ENCODE results near the gene UBAC1. TPM values are rescaled to one million over a fixed set of nuclear protein-coding genes. Genes with fewer than 3 reads are reported as not detected.

Gene UBAC1
- total RNA-seq, 4 donors from 2014 or later: 52.9 to 76.3 (median 63.5) TPM

- WGBS, 2 donors (ENCODE audit: low coverage in 1 of 2): no CpG with 5 or more reads among the region's 33 CpGs
Measured at GRCh38 chr9:135930446-135931345, 30.5 kb downstream of the UBAC1 start.

GRCh38 chr9:135929656-135930445 is 31.3 kb downstream of the UBAC1 start:
- TF ChIP-seq POLR2AphosphoS5 (IDR thresholded peaks at IDR 0.05) (no peak), POLR2A (IDR thresholded peaks at IDR 0.05) (no peak), EP300 (IDR thresholded peaks at IDR 0.05) (no peak), CTCF (IDR thresholded peaks at IDR 0.05) (no peak)
- WGBS, 2 donors (ENCODE audit: low coverage in 1 of 2): no CpG with 5 or more reads among the region's 21 CpGs
- peaks cover 0 to 85% of the 10 kb centered on the region in 2 donors for H3K36me3 ChIP-seq
- ATAC-seq: no peak
- no peak overlapping the region for H3K27ac ChIP-seq
- H3K4me3 ChIP-seq: no peak overlapping the region
- no peaks in the 10 kb centered on the region for H3K9me3 ChIP-seq
- H3K4me1 ChIP-seq: peaks cover 0 to 7% (median 0%) of the 10 kb centered on the region in 3 donors
- no peaks in the 10 kb centered on the region for H3K27me3 ChIP-seq

More at GRCh38 chr9:135930446-135931345, 30.5 kb downstream of the UBAC1 start:
- H3K9me3 ChIP-seq: no peaks in the 10 kb centered on the region
- peaks cover 0 to 7% (median 0%) of the 10 kb centered on the region in 3 donors for H3K4me1 ChIP-seq
- no peak for TF ChIP-seq CTCF (IDR thresholded peaks at IDR 0.05)
- TF ChIP-seq EP300 (IDR thresholded peaks at IDR 0.05): no peak
- no peak for TF ChIP-seq POLR2A (IDR thresholded peaks at IDR 0.05)
- H3K27ac ChIP-seq: no peak overlapping the region
- H3K4me3 ChIP-seq: no peak overlapping the region
- ATAC-seq: no peak
- H3K27me3 ChIP-seq: no peaks in the 10 kb centered on the region
- peaks cover 0 to 85% of the 10 kb centered on the region in 2 donors for H3K36me3 ChIP-seq

- Histone ChIP-seq H3K9me3 (no peaks in the 10 kb centered on the region), H3K36me3 (peaks cover 0 to 82% of the 10 kb centered on the region in 2 donors), H3K27me3 (no peaks in the 10 kb centered on the region), H3K4me3 (no peak overlapping the region), H3K27ac (no peak overlapping the region), H3K4me1 (peaks cover 0 to 7% (median 0%) of the 10 kb centered on the region in 3 donors)
- WGBS, 2 donors (ENCODE audit: low coverage in 1 of 2): no CpG with 5 or more reads among the region's 27 CpGs
- no peak for ATAC-seq
- TF ChIP-seq CTCF (IDR thresholded peaks at IDR 0.05): no peak
- no peak for TF ChIP-seq POLR2A (IDR thresholded peaks at IDR 0.05)
- TF ChIP-seq EP300 (IDR thresholded peaks at IDR 0.05): no peak
- TF ChIP-seq POLR2AphosphoS5 (IDR thresholded peaks at IDR 0.05): no peak
Measured at GRCh38 chr9:135928731-135929655, 32.2 kb downstream of the UBAC1 start.

- ATAC-seq: no peak
Measured at GRCh38 chr9:135928074-135928730, 33.0 kb downstream of the UBAC1 start.

More at GRCh38 chr9:135928074-135928730, 33.0 kb downstream of the UBAC1 start:
- Histone ChIP-seq H3K4me1 (peaks cover 0 to 7% (median 0%) of the 10 kb centered on the region in 3 donors), H3K4me3 (no peak overlapping the region), H3K27ac (no peak overlapping the region), H3K27me3 (no peaks in the 10 kb centered on the region), H3K9me3 (no peaks in the 10 kb centered on the region), H3K36me3 (peaks cover 0 to 82% of the 10 kb centered on the region in 2 donors)
- TF ChIP-seq POLR2AphosphoS5 (IDR thresholded peaks at IDR 0.05) (no peak), POLR2A (IDR thresholded peaks at IDR 0.05) (no peak), CTCF (IDR thresholded peaks at IDR 0.05) (no peak), EP300 (IDR thresholded peaks at IDR 0.05) (no peak)
- WGBS, 2 donors (ENCODE audit: low coverage in 1 of 2): no CpG with 5 or more reads among the region's 23 CpGs
